C4-2B (cell line): ENCODE measurements around the gene MS4A12.
"Not testable (repeated sequence)": the region's sequence is repeated elsewhere in the genome, so short reads cannot be mapped to it uniquely, and the experiment has no call there.

Source experiments
- H3K27ac ChIP-seq: fragments of 450-650 bp; 2 replicates; pipeline ENCODE4 v1.5.1; 2017
- ZFX ChIP-seq: fragments of 450-650 bp; IDR thresholded peaks from 2 replicates; pipeline ENCODE4 v1.6.1; 2017
- TF ChIP-seq, protein P1 (sequence below): fragments of 450-650 bp; conservative IDR thresholded peaks from 2 replicates; pipeline ENCODE4 v1.5.1; 2017; ENCODE audit warnings: mild to moderate bottlenecking

The MS4A12 gene

DNA sequence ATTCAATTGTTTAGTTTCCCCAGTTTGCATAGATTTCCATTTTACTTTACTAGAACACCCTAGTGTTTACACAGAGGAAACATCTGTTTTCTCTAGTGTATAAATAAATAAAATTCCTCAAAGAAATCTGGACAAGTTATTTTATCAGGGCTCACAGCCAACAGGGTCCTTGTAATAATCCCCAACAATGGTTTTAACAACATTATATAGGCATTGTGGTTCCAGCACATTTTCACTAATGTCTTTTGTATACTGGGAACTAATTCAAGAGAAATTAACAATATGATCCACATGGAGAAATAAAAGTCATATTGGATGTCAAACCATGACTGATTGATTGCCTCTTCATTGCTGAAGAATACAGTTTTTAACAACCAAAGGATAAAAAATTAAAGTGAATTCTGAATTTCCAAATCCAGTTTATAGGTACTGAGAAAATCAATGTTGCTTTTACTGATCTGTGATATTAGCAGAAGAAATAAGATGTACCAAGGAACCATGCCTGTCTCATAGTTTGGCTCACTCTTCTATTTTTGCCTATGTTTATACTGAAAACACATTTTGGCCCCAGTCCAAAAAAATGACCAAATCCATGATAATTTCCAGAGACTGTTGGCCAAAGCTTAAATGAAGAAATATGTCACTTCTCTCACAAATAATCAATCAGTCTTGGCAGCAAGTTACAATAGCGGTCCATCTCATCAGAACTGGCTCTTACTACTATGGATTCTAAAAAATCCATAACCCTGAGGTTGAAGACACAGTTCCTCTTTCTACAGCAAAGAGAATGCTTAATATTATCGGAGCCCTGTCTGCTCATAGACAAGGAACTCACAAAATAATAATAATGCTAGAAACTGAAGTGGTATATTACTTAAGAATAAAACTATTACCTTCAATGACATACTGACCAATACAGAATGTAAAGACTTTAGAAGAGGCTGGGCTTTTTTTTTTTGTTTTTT lies 21.2 kb downstream of the MS4A12 start:
- H3K27ac ChIP-seq = no peak overlapping the region
- TF ChIP-seq, protein P1, sequence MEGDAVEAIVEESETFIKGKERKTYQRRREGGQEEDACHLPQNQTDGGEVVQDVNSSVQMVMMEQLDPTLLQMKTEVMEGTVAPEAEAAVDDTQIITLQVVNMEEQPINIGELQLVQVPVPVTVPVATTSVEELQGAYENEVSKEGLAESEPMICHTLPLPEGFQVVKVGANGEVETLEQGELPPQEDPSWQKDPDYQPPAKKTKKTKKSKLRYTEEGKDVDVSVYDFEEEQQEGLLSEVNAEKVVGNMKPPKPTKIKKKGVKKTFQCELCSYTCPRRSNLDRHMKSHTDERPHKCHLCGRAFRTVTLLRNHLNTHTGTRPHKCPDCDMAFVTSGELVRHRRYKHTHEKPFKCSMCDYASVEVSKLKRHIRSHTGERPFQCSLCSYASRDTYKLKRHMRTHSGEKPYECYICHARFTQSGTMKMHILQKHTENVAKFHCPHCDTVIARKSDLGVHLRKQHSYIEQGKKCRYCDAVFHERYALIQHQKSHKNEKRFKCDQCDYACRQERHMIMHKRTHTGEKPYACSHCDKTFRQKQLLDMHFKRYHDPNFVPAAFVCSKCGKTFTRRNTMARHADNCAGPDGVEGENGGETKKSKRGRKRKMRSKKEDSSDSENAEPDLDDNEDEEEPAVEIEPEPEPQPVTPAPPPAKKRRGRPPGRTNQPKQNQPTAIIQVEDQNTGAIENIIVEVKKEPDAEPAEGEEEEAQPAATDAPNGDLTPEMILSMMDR = no peak
- TF ChIP-seq ZFX = no peak

- no peak within 1 kb of the TSS for H3K27ac ChIP-seq
- no peak for TF ChIP-seq ZFX
- TF ChIP-seq, protein P1 = no peak
Observed at GRCh38 chr11:60515144-60515855, 22.7 kb downstream of the MS4A12 start, which contains the start of gene MS4A13. Gene MS4A13, plus strand, starts transcription at chr11:60515392. Its CDS starts 2,692 bp downstream, at chr11:60518084.

- TF ChIP-seq, protein P1 = no peak
- no peak for TF ChIP-seq ZFX
- no peak overlapping the region for H3K27ac ChIP-seq
Observed at GRCh38 chr11:60528465-60528864, 35.9 kb downstream of the MS4A12 start.

DNA sequence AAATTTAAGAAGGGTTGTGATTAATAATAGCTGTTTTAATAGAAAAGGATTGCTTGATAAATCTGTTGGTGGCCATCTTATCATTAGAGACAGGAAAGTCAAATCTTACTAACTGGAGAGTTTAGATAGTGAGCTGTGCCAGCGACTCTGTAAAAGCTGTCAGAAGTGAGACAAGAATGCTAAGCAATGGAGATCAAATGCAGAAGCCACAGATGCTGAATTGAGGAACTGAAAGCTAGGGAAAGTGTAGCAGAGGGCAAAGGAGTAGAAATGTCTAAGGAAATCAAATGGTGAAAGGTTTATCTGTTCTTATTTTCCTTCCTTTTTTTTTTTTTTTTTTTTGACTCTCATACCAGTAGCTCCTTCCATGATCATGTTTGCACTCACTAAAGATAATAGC lies 36.4 kb downstream of the MS4A12 start:
- no peak overlapping the region for H3K27ac ChIP-seq
- TF ChIP-seq ZFX = no peak
- TF ChIP-seq, protein P1 = no peak

DNA sequence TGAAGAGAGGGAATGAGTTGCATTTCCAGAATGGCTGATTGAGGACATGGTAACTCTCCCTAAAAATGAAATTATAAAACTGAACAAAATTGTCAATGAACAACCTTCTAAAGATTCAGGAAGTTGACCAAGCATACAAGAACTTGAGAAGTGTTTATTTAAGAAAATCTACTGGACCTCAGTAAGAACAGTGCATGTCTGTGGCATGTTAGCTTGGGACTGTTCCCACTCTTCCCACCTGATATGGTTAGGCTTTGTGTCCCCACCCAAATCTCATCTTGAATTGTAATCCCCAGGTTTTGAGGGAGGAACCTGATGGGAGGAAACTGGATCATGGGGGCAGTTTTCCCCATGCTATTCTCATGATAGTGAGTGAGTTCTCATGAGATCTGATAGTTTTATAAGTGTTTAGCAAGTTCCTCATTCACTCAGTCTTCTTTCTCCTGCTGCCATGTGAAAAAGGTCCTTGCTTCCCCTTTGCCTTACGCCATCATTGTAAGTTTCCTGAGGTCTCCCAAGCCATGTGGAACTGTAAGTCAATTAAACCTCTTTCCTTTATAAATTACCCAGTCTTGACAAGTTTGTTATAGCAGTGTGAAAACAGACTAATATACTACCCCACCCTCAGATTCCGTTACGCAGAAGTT lies 38.0 kb downstream of the MS4A12 start:
- H3K27ac ChIP-seq = no peak overlapping the region
- TF ChIP-seq, protein P1 = no peak
- TF ChIP-seq ZFX = no peak

GRCh38 chr11:60532383-60532782 lies 39.8 kb downstream of the MS4A12 start:
- H3K27ac ChIP-seq = not testable (repeated sequence)

DNA sequence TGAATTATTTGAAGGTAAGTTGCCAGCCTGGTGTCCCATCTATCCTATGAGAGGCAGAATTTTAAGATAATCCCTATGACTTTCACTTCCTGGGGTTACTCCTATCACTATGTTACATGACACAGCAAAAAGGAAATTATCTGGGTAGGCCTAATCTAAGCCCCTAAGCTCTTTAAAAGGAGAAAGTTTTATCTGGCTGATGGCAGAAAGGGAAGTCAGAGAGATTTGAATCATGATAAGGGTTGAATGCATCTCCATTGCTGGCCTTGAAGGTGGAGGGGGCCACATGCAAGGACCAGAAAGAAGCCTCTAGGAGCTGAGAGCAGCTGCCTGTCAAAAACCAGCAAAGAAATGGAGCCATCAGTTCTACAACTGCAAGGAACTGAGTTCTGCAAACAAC lies 46.0 kb downstream of the MS4A12 start:
- H3K27ac ChIP-seq = not testable (repeated sequence)

- TF ChIP-seq, protein P1 = no peak
- TF ChIP-seq ZFX = no peak
- no peak overlapping the region for H3K27ac ChIP-seq
Observed at GRCh38 chr11:60544077-60544476, 51.5 kb downstream of the MS4A12 start.
